Measurements from ENCODE around the gene PLXNB3.

The PLXNB3 gene

DNA sequence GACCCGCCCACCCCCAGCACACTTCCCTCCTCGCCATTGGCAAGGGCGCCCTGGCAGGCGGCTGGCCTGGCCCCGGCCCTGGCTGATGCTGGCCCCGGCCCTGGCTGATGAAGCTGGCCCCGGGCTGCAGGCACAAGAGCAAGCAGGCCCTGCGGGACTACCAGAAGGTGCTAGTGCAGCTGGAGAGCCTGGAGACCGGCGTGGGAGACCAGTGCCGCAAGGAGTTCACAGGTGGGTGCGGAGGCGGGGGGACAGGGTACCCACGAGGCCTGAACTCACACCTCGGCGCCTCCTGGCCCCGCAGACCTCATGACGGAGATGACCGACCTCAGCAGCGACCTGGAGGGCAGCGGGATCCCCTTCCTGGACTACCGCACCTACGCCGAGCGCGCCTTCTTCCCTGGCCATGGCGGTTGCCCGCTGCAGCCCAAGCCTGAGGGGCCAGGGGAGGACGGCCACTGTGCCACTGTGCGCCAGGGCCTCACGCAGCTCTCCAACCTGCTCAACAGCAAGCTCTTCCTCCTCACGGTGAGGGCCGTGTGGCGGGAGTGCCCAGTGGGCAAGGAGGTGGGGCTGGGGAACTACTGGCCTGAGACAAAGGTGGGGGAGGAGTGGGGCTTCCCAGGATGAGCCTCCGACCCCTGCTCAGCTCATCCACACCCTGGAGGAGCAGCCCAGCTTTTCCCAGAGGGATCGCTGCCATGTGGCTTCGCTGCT, 10.7 kb downstream of the PLXNB3 start:
- no peak for DNase-seq (ENCODE audit: low read depth)

DNA sequence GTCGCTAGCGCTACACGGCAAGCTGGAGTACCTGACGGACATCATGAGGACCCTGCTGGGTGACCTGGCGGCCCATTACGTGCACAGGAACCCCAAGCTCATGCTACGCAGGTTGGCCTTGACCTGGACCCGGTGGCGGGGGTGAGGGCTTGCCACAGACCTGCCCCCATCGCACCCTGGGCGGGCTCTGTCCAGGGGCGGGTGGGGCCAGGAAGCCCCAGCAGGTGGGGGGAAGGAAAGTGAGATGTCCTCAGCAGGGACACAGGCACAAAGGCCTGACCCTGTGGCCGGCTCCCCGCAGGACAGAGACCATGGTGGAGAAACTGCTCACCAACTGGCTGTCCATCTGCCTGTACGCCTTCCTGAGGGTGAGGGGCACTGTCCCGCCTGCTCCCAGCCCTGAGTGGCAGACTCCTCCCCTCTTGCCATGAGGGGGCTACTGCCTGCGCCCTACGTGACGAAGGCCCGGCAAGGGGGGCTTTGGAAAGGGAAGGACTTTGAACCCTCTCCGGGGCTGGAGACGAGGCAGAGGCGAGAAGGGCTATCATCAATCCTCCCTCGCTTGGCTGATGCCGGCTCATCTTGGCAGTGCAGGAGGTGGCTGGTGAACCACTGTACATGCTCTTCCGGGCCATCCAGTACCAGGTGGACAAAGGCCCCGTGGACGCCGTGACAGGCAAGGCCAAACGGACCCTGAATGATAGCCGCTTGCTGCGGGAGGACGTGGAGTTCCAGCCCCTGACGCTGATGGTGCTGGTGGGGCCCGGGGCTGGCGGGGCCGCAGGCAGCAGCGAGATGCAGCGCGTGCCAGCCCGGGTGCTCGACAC, 11.5 kb downstream of the PLXNB3 start:
- DNase-seq (ENCODE audit: low read depth), result no peak

- DNase-seq (ENCODE audit: low read depth), result no peak
Measured at GRCh38 chrX:153776120-153776599, 12.1 kb downstream of the PLXNB3 start.

- DNase-seq (ENCODE audit: low read depth), result no peak
Measured at GRCh38 chrX:153776611-153777045, 12.6 kb downstream of the PLXNB3 start.

GRCh38 chrX:153777261-153778090, 13.4 kb downstream of the PLXNB3 start:
- no peak for DNase-seq (ENCODE audit: low read depth)

DNA sequence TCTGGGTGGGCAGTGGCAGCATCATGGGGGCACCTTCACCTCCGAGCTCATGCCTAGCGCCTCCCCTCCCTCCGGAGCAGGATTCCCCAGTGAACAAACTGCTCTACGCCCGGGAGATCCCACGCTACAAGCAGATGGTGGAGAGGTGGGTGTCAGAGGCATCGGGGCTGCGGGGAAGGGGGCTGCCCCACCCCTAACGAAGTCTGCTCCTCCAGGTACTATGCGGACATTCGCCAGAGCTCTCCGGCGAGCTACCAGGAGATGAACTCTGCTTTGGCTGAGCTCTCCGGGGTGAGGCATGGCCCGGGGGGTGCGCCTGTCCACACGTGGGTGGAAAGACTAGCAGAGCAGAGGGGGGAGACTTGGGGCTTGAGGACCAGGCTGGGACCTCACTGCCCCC, 14.1 kb downstream of the PLXNB3 start:
- no peak for DNase-seq (ENCODE audit: low read depth)

- no peak for DNase-seq (ENCODE audit: low read depth)
Measured at GRCh38 chrX:153778684-153779101, 14.6 kb downstream of the PLXNB3 start.

- DNase-seq (ENCODE audit: low read depth), result no peak
Measured at GRCh38 chrX:153779891-153780677, 16.0 kb downstream of the PLXNB3 start.

GRCh38 chrX:153780678-153781427, 16.8 kb downstream of the PLXNB3 start, which contains the start of gene SRPK3:
SRPK3 (plus strand) TSS chrX:153781041; CDS start chrX:153781087, 46 bp downstream.
- no peak for DNase-seq (ENCODE audit: low read depth)

DNA sequence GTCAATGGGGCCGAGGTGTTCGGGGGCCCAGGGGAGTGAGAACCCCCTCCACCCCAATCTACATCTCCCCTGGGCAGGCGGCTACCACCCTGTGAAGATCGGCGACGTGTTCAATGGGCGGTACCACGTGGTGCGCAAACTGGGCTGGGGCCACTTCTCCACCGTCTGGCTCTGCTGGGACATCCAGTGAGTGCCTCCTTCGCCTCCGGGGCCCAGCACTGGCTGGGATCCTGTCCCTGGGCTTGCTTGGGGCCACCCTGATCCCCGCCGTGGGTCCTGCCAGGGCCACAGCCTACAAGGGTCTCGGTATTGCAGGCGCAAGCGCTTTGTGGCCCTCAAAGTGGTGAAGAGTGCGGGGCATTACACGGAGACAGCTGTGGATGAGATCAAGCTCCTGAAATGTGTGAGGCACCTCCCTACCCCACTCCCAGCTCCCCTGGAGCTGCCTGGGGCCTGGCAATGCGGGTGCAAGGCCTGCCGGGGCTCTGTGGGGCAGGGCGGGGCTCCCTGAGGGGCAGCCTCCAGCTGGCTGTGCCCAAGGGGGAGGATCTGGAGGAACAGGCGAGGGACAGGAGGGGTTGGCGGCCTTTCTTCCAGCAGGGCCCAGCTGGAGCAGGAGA, 17.5 kb downstream of the PLXNB3 start:
- no peak for DNase-seq (ENCODE audit: low read depth)

GRCh38 chrX:153782313-153782712, 18.3 kb downstream of the PLXNB3 start:
- no peak for DNase-seq (ENCODE audit: low read depth)

DNA sequence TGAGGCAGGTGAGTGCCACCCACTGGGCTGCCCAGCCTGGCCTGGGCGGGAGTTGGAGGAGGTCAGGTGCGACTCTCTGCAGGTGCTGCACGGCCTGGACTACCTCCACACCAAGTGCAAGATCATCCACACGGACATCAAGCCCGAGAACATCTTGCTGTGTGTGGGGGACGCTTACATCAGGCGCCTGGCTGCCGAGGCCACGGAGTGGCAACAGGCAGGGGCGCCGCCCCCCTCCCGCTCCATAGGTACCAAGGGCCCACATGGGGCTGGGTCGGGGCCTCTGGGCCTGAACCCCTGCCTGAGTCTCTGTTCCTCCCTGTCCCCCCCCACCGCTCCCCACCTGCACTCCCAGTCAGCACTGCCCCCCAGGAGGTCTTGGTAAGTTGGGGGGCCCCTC, 18.8 kb downstream of the PLXNB3 start:
- no peak for DNase-seq (ENCODE audit: low read depth)

GRCh38 chrX:153783378-153784013, 19.4 kb downstream of the PLXNB3 start:
- no peak for DNase-seq (ENCODE audit: low read depth)

- DNase-seq (ENCODE audit: low read depth), result no peak
Measured at GRCh38 chrX:153784325-153784967, 20.4 kb downstream of the PLXNB3 start.

- DNase-seq (ENCODE audit: low read depth), result no peak
Measured at GRCh38 chrX:153786669-153787068, 22.6 kb downstream of the PLXNB3 start.

DNA sequence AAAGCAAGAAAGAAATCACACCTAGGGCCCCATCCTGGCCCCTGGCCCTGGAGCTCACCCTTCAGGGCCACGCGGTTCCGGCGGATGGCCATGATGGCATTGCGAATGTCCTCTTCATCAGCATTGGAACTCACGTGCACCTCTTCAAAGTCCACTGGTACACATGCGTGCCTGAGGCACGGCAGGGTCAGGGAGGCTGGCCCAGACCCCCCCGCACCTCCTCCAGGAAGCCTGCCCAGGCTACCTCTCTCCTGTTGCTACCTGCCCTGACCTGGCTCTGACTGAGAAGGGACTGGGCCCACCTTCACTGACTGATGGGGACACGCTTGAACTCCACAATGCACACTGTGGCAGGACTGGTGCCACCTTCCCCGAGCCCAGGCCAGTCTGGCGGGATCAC, 25.6 kb downstream of the PLXNB3 start:
- DNase-seq (ENCODE audit: low read depth), result no peak

DNA sequence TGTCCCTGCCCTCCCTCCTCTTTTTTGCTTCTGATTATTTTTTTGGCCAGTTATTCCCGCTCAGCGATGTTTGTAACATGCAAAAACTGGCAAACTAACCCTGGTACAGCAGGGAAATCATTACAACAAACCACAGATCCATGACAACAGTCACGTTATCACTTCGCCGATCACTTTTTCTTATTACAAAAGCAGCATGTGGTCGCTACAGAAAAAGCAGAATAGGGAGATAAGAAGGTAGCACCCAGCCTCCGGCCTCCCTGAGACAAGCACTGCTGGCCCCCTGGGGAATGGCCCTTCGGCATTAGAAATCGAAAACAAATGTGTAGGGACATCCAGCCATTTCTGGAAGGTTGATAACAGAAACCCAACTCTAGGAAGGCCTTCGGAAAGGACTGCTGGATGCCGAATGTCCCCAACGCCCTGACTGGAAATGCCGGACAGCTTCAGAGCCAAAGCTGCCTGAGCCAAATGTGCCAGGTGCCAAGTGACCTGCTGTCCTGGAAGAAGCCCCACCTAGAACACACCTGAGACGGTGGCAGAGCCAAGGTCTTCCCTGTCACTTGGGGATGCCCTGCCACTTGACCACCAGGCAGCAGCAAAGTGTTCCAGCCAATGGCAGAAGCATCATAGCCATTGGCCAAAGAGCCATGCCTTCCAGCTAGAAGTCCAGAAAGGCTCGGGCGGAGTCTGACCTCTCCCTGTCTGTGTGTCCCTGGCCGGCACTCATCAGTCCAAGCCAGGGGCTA, 27.2 kb downstream of the PLXNB3 start:
- no peak for DNase-seq (ENCODE audit: low read depth)

DNA sequence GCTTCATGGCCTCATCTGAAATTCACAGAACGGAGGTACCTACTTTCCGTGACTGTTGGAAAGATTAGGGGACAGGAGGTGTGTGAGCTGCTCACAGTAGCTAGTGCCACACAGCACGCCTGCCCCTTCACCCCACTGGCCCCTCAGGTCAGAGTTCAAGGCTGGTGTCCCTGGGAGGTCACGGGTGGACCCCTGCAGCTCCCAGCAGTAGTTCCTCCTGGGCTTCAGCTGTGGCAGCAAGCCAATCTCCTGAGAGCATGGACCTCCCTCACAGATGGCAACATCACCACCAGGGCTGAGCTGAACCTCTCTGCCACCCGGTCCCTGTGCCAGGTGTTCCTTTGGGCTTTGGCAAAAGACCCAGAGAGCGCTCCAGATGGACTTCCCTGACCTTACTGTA, 28.3 kb downstream of the PLXNB3 start:
- DNase-seq (ENCODE audit: low read depth), result no peak
